ENCODE results near the gene TXNL4B.

GRCh38 chr16:72092832-72093447, 480 bp downstream of the TXNL4B start:
- TF ChIP-seq CTCF (IDR thresholded peaks at IDR 0.05): no peak
- TF ChIP-seq POLR2A (IDR thresholded peaks at IDR 0.05; ENCODE audit: low read depth): no peak
- no peak for TF ChIP-seq EP300 (IDR thresholded peaks at IDR 0.05)
- TF ChIP-seq POLR2AphosphoS5 (IDR thresholded peaks at IDR 0.05): no peak
